HTR-8/SVneo (cell line): Measurements from ENCODE around the gene THSD7B.

Source experiments
- DNase-seq: peaks from one replicate; pipeline ENCODE4 v3.0.0; 2011; ENCODE audit warnings: low spot score, mixed read lengths; ENCODE audit not compliant: insufficient read length
- FAIRE-seq: peaks from 2 replicates; lab custom pipeline; 2011; peaks lifted over from hg19 to GRCh38; lab: Jason Lieb, UNC

THSD7B gene

DNA sequence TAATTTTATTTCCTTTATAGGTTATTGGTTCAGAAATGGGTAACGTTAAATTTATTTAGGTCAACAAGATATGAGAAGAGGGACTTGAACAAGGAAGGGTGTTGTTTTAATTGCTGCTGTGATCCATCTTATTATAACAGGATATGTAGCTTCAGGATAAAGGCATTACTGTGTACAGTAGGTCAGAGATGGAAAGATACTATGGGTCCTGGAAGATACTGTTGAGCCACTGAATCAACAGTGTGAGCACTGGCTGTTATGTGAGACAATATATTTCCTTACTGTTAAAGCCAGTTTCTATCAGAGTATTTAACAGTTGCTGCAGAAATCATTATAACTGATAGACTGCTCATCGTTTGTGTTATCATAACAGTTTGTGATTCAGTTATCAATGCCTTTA is 414.7 kb downstream of the THSD7B start:
- FAIRE-seq (no peak), DNase-seq (no peak)

DNA sequence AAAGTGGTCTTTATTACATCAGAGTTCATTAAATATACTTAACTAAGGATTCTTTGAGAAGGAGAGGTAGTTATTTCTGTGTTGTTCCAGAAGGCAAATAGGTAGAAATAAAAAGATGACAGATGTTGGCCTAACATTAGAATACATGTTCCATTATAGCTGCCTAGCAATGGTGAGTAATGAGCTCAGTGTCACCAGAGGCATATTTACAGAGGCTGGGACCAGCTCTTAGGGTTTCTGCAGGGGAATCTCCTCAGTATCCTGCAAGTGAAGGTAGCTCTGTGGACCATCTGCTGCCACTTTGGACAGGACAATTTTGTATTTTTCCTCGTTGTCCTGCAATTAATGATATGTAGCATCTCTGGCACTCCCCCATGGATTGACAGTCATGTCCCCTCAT is 416.0 kb downstream of the THSD7B start:
- DNase-seq: no peak
- FAIRE-seq: no peak

DNA sequence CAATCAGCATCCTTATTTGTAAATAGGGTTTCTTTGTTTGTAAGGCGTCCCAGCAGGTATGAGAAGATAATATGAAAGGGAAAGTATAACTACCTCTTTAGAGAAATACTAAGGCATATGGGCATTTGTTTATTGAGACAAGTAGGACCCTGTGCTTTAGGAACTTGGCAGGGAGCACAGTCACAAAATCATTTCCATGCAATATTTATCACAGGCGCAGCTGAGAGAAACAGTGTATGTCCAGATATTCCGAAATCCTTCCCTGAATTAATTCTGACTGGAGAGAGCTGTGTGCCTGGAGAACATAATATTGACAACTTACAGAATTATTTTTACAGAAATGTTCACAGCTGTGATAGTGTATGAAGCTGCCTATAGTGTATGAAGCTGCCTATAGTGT is 416.7 kb downstream of the THSD7B start:
- FAIRE-seq: no peak
- DNase-seq: no peak

DNA sequence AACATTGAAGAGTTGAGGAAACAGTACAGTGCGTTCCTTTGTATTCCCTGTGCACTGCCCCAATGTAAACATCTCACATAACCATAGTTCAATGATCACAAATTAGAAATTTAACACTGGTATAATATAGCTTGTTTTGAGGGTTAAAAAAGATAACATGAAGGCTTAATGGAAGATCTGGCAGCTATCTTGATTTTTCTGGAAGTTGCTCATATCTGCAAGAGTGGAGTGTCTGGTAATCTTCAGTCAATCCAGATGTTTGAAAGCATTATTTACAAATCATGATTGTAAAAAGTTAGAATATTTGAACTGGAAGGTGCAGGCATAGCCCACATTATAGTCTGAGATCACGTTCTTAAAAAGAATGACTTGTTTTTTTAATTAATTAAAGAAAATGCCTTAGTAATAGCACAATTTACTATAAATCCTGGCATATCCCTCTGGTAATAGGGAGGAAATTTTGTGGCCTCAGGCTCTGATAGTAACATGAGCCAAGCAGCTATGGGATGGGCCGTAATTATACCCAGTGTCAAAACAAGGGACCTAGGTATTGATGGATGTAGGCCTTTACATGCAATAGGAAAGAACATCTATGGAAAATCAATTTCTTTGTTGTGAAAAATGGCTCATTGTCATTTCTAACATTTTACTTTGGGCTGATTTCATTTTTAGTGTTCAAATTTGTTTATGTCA is 418.0 kb downstream of the THSD7B start:
- no peak for DNase-seq

DNA sequence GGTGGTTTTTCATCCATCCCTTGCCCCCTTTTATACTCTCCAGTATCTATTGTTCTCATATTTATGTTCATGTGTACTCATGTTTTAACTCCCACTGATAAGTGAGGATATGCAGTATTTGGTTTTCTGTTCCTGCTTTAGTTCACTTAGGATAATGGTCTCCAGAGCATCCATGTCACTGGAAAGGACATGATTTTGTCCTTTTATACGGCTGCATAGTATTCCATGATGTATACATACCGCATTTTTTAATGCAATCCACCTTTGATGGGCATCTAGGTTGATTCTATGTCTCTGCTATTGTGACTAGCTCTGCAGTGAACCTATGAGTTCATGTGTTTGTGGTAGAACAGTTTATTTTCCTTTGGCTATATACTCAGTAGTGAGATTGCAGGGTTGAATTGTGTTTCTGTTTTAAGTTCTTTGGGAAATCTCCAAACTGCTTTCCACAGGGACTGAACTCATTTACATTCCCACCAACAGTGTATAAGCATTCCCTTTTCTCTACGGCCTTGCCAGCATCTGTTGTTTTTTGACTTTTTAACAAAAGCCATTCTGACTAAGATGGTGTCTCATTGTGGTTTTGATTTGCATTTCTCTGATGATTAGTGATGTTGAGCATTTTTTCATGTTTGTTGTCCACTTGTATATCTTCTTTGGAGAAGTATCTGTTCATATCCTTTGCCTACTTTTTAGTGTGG is 420.2 kb downstream of the THSD7B start:
- FAIRE-seq (no peak), DNase-seq (no peak)

More for the DNA sequence above, 418.0 kb downstream of the THSD7B start:
- FAIRE-seq: no peak

DNA sequence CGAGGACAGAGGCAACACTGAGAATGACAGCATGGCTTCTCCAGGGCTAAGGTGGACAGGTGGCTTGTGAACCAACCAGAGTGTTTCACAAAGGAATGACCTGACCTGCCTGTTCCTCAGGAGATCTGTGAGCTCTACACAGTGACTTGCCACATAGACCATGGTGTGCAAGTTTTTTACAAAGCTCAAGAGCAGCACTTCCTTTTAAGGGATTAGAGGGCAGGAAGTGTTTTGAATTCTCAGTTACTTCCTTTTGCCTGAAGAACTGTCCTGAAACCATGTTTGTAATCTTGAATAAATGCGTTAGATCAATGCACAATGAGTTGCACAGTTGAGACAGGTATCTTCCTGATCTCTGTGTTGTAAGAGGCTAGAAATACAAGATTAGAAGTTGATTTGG is 421.9 kb downstream of the THSD7B start:
- DNase-seq (no peak), FAIRE-seq (no peak)

DNA sequence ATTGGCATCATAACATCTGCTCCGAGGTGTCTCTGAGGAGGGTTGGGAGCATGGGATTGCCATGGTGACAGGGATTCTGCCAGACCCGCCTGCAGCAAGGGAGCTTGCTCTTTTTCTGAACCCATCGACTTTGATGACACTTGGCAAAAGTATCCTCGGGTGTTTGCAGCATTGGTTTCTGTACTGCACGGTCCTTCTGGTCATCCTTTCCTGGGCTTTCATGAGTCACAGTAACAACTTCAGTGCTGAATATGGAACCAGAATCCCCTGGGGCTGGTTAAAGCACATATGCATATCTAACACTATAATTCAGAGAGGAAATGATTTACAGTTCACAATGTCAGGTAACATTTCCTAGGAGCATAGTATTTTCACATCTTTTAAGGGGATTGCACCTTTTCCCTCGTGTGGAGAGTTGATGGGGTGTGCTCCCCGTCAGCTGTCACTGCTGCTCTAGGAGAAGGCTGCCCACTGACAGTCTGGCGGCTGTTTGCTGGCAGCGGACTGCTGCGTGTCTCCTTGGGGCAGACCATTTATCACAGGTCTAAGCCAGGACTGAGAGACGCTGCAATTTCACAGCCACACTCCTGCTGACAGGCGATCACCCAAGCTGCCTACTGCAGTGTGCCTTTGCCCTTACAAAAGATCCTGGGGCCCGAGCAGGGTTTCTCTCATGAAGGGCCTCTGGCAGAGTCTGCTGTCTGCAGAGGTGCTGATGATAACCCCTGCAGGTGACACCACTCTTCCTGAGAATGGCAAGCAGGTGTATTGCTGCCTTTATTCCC is 425.3 kb downstream of the THSD7B start:
- DNase-seq (no peak), FAIRE-seq (no peak)

DNA sequence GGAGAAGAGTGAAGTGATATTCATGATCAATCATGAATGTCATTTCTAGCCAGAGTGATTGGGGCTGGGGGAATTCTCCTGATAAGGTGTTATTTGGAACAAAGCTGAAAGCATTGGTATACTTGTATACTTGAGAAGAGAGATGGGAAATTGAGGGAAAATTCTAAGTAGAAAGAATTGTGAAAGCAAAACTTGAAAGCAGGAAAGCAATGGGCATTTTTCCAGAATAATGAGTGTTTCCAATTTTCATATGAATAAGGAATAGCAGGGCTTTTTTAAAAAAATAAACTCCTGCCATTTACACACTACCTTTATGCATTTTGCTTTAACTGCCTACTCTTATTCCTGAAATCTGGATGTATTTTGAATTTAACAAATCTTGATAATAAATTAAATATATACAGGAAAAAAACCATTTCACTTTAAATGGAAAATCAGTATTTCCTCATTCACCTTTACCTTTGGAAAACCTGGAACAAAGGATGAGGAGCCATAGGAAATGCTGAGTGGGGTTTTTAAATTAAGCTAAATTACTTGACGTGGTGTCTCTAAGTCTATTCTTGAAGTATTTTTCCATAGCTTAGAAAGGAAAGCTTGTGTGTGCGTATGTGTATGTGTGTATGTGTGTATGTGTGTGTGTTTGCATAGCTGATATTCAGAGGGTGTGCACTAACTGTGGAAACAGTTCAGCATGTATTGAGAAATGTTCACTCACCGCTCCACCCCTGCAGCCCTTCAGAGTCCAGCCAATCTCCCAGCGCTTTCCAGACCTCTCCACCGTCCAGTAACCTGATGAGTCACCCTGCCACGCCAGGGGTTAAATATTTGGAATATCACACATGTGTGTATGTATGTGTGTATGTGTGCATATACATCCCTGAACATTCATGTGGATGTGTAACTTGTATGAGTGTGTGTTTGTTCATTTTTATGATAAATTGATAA is 427.3 kb downstream of the THSD7B start:
- DNase-seq: no peak
- no peak for FAIRE-seq

DNA sequence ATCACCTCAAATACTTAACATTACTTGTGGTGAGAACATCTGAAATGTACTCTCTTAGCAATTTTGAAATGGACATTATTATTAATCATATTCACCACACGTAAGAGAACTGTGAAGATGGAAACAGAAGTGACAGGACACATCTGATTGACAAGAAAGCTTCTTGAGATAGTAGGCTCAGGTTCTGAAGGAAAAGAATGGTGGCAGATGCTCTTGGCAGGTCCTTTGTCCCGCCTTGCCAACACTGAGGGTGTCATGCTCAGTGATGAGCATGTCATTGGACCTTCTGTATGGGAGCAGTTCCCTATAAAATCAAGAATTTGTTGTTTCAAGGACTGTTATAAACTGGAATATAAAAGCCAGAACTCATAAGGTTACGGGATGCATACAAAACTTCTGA is 428.1 kb downstream of the THSD7B start:
- DNase-seq: no peak

DNA sequence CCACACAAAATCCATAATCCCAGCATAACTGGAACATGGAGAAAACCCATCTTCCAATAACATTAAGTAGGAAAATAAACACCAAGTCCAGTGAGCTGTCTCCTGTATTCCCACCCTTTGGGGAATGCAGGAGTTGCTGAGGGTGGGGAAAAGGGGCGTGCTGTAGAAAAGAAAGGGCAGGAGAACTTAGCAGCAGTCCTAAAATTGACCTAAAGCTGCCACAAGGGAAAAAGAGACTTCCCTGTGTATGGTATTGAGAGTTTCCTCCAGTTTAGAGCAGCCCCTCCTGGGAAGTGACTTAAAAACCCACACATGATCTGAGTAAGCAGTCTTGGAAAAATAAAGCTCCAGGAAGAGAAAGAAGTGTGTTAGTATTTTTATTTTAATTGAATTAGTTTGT is 428.8 kb downstream of the THSD7B start:
- FAIRE-seq: no peak
- DNase-seq: no peak

More for the DNA sequence above, 428.1 kb downstream of the THSD7B start:
- FAIRE-seq: no peak

DNA sequence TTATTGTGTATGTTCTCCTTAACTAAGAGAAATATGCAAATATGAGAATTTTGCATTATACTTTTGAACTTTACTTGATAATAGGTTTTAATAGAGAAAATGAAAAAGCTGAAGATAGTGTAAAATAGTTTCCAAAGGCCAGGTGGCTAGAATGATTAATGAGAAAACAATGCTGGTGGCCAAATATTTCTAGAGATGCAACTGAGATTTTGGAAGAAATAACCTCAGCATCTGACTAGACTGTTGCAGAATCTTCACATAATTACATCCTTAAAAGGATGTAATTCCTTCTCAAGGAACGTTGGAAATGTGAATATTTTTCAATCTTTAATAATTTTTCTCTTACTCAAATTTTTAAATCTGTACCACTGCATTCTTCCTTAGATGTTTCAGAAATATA is 434.4 kb downstream of the THSD7B start:
- FAIRE-seq: no peak
- DNase-seq: no peak

DNA sequence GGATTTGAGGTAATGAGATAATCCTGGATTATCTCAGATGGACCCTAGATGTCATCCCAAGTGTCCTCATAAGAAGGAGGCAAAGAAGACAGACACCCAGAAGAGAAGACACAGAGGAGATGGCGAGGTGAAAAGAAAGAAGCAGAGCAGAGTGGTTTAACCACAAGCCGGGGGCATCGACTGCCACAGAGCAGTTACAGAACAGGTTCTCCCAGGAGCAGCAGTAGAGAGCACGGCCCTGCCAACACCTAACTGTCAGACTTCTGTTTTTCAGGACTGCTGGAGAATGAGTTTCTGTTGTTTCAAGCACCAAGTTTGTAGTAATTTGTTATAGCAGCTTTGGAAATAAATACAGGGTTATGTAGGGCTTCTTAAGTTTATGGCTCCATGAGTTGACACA is 437.0 kb downstream of the THSD7B start:
- DNase-seq (no peak), FAIRE-seq (no peak)

DNA sequence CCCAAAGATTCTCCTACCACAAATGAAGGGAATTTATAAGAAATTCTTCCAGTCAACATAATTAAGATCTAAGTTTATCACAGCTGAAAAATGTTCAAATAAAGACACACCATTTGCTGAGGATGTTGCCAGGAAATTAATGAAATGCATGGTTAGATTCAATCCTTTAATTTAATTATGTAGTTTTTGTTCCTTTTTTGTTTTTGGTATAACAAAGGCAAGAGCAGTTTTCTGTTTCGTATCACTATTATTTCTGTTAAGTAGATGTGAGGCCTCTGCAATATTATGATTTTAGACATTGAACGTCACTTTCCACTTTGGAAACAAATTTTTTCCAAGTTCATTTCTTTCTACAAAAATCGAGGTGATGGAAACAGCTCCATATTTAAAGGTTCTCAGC is 440.0 kb downstream of the THSD7B start:
- FAIRE-seq: no peak
- no peak for DNase-seq

DNA sequence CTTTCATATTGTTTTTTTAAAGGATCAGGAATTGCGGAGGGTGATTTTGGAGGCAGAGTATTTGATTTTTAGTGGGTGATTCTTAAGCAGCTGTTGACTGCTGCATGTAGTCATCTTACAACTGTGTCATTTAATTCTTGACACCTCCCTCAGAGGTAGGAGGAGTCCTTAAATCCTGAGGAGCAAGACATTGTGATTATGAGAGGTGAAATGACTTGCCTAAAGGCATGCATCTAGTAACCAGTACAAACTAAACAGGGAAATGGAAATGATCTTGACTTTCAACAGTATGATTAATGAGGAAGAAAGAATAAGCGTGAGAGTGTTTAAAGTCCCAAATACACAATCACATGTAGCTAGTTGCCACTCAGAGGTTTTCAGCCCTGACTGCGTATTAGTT is 440.7 kb downstream of the THSD7B start:
- DNase-seq (no peak), FAIRE-seq (no peak)

DNA sequence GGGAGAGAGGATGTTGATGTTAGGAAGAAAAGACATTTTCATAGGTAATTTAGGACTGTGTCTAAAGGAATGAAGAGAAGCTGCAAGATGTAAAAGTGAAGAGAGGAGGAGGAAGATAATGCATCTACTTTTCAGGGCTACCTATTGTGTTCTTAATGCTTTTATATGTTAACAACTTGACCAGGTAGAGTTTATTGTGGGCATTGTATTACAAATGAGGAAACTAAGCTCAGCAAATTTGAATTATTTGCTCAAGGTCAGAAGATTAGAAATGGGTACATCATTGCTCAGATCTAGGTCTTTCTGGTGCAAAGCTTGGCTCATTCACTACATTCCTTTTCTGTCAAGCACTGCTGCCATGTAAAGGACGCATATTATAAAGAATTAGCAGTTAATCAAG is 441.7 kb downstream of the THSD7B start:
- no peak for DNase-seq
- no peak for FAIRE-seq

DNA sequence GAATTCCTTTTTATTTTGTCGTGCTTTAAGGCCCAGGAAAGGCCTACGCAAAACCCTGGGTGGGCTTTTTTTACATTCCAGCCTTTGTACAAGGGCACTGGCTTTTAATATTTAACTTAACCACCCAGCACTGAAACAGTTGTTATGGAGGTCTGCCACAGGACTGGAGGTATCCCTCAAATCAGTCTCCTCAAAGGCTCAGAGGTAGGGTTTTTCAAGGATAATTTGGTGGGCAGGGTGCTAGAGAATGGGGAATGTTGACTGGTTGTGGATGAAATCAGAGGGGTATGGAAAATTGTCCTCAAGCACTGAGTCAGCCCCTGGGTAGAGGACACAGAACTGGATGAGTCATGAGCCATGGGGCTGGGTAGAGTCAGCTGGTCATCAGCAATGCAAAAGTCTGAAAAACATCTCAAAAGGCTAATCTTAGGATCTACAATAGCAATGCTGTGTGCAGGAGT is 443.1 kb downstream of the THSD7B start:
- no peak for FAIRE-seq
- DNase-seq: no peak

DNA sequence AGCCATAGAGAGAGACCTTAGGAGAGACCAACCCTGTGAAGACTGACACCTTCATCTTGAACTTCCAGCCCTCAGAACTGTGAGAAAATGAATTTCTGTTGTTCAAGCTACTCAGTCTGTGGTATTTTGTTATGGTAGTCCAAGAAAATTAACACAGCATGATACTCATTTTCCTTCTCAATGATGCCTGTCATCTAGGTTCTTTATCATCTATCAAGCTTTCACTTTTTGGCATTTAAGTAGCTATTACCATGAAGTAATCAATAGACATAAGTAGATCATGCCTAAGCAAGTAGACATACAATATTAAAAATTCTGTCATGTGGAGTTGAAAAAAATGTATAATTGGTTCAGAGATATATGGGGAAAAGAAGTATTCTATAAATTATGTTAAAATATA is 444.7 kb downstream of the THSD7B start:
- FAIRE-seq (no peak), DNase-seq (no peak)

DNA sequence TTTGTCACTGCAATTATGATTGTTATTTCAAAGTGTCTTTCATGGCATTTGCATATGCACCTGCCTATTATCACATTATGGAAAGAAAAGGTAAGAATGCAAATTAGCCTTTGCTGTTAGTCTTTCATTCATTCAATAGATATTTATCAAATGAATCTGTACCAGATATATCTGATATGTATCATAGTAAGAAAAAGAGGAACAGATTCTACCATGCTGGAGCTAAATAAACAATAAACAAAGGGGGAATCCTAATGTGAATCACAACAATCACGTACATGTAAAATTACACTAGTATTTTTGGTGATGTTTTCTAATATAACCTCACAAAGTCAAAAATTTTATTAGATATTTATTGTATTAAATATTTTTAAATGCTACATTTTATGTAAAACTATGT is 446.4 kb downstream of the THSD7B start:
- no peak for FAIRE-seq
- DNase-seq: no peak

DNA sequence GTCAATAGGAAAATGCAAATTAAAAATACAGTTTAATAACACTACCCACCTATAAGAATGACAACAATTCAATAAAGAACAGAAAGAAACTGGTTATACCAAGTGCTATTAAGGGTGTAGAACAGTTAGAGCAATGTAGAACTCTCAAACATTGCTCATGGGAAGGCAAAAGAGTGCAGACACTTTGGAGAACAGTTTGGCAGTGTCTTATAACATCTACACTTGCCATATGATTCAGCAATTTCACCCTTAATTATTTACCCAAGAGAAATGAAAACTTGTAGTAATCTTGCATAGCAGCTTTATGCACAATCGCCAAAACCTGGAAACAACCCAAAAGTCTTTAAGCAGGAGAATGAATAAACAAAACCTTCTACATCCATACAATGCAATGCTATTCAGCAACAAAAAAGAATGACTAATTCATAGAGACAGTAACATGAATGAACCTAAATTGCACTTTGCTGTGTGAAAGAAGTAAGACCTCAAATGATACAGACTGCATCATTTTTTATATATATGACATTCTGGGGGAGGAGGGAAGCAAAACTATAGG is 455.2 kb downstream of the THSD7B start:
- DNase-seq (no peak), FAIRE-seq (no peak)
